Activated naive CD4-positive, alpha-beta T cell treated with anti-CD3 and anti-CD28 coated beads, Interleukin-2, amount 50 U/mL, for 24 hours (primary cell): ENCODE results near the gene CD34.
A peak's percentile ranks its signal among the peaks of the same experiment; 100 is the strongest.
"Not testable (repeated sequence)": the region's sequence is repeated elsewhere in the genome, so short reads cannot be mapped to it uniquely, and the experiment has no call there.

Experiments used
- H3K27ac Mint-ChIP-seq: one replicate; pipeline ENCODE4 v1.8.0; 2021; ENCODE audit warnings: mild to moderate bottlenecking, mixed read lengths
- H3K27me3 Mint-ChIP-seq: one replicate; pipeline ENCODE4 v1.8.0; 2021; ENCODE audit warnings: mixed read lengths
- H3K36me3 Mint-ChIP-seq: one replicate; pipeline ENCODE4 v1.8.0; 2021; ENCODE audit warnings: mixed read lengths
- H3K4me1 Mint-ChIP-seq: one replicate; pipeline ENCODE4 v1.8.0; 2021; ENCODE audit warnings: mixed read lengths
- H3K4me3 Mint-ChIP-seq: one replicate; pipeline ENCODE4 v1.8.0; 2021; ENCODE audit warnings: mild to moderate bottlenecking, mixed read lengths
- H3K9me3 Mint-ChIP-seq: one replicate; pipeline ENCODE4 v1.8.0; 2021; ENCODE audit warnings: mixed read lengths

CD34 gene

GRCh38 chr1:207893737-207894582 is 17.0 kb downstream of the CD34 start:
- Mint-ChIP-seq H3K27ac (no peak overlapping the region), H3K27me3 (no peaks in the 10 kb centered on the region), H3K4me3 (no peak overlapping the region), H3K9me3 (no peaks in the 10 kb centered on the region), H3K36me3 (no peaks in the 10 kb centered on the region), H3K4me1 (no peaks in the 10 kb centered on the region)

- H3K4me3 Mint-ChIP-seq, result no peak overlapping the region
- no peaks in the 10 kb centered on the region for H3K36me3 Mint-ChIP-seq
- H3K27ac Mint-ChIP-seq, result no peak overlapping the region
- no peaks in the 10 kb centered on the region for H3K27me3 Mint-ChIP-seq
- no peaks in the 10 kb centered on the region for H3K9me3 Mint-ChIP-seq
- H3K4me1 Mint-ChIP-seq, result no peaks in the 10 kb centered on the region
Measured at GRCh38 chr1:207892764-207893163, 18.2 kb downstream of the CD34 start.

GRCh38 chr1:207891148-207891547 is 19.8 kb downstream of the CD34 start:
- H3K36me3 Mint-ChIP-seq, result no peaks in the 10 kb centered on the region
- H3K4me3 Mint-ChIP-seq, result no peak overlapping the region
- H3K9me3 Mint-ChIP-seq, result no peaks in the 10 kb centered on the region
- H3K27me3 Mint-ChIP-seq, result no peaks in the 10 kb centered on the region
- H3K27ac Mint-ChIP-seq, result no peak overlapping the region
- peaks cover 4% of the 10 kb centered on the region for H3K4me1 Mint-ChIP-seq

GRCh38 chr1:207890136-207890738 is 20.7 kb downstream of the CD34 start:
- Mint-ChIP-seq H3K27me3 (no peaks in the 10 kb centered on the region), H3K4me3 (no peak overlapping the region), H3K27ac (no peak overlapping the region), H3K36me3 (no peaks in the 10 kb centered on the region), H3K9me3 (no peaks in the 10 kb centered on the region), H3K4me1 (peaks cover 7% of the 10 kb centered on the region)

- H3K27me3 Mint-ChIP-seq, result no peaks in the 10 kb centered on the region
- H3K4me3 Mint-ChIP-seq, result no peak overlapping the region
- peaks cover 22% of the 10 kb centered on the region for H3K4me1 Mint-ChIP-seq
- no peaks in the 10 kb centered on the region for H3K9me3 Mint-ChIP-seq
- H3K36me3 Mint-ChIP-seq, result no peaks in the 10 kb centered on the region
- H3K27ac Mint-ChIP-seq, result no peak overlapping the region
Measured at GRCh38 chr1:207888652-207889051, 22.3 kb downstream of the CD34 start.

- Mint-ChIP-seq H3K27me3 (no peaks in the 10 kb centered on the region), H3K4me1 (peaks cover 32% of the 10 kb centered on the region), H3K27ac (no peak overlapping the region), H3K4me3 (no peak overlapping the region), H3K36me3 (no peaks in the 10 kb centered on the region), H3K9me3 (no peaks in the 10 kb centered on the region)
Measured at GRCh38 chr1:207887542-207888201, 23.3 kb downstream of the CD34 start.

- H3K36me3 Mint-ChIP-seq, result no peaks in the 10 kb centered on the region
- no peaks in the 10 kb centered on the region for H3K9me3 Mint-ChIP-seq
- no peak overlapping the region for H3K4me3 Mint-ChIP-seq
- H3K27me3 Mint-ChIP-seq, result no peaks in the 10 kb centered on the region
- no peak overlapping the region for H3K27ac Mint-ChIP-seq
- peaks cover 41% of the 10 kb centered on the region for H3K4me1 Mint-ChIP-seq
Measured at GRCh38 chr1:207886227-207886626, 24.7 kb downstream of the CD34 start.

- Mint-ChIP-seq H3K27ac (no peak overlapping the region), H3K4me1 (peaks cover 41% of the 10 kb centered on the region), H3K36me3 (no peaks in the 10 kb centered on the region), H3K4me3 (no peak overlapping the region), H3K9me3 (no peaks in the 10 kb centered on the region), H3K27me3 (no peaks in the 10 kb centered on the region)
Measured at GRCh38 chr1:207885129-207886032, 25.5 kb downstream of the CD34 start.

- no peaks in the 10 kb centered on the region for H3K9me3 Mint-ChIP-seq
- peaks cover 44% of the 10 kb centered on the region for H3K4me1 Mint-ChIP-seq
- H3K36me3 Mint-ChIP-seq, result no peaks in the 10 kb centered on the region
- no peaks in the 10 kb centered on the region for H3K27me3 Mint-ChIP-seq
- peak overlapping the region; percentile 87 for H3K4me3 Mint-ChIP-seq
- H3K27ac Mint-ChIP-seq, result peak overlapping the region; percentile 96
Measured at GRCh38 chr1:207884266-207885029, 26.5 kb downstream of the CD34 start.

GRCh38 chr1:207883660-207884250 is 27.2 kb downstream of the CD34 start:
- peaks cover 49% of the 10 kb centered on the region for H3K4me1 Mint-ChIP-seq
- H3K27me3 Mint-ChIP-seq, result no peaks in the 10 kb centered on the region
- H3K36me3 Mint-ChIP-seq, result no peaks in the 10 kb centered on the region
- no peaks in the 10 kb centered on the region for H3K9me3 Mint-ChIP-seq
- H3K4me3 Mint-ChIP-seq, result peak overlapping the region; percentile 87
- peak overlapping the region; percentile 96 for H3K27ac Mint-ChIP-seq

GRCh38 chr1:207883104-207883651 is 27.7 kb downstream of the CD34 start:
- Mint-ChIP-seq H3K27me3 (no peaks in the 10 kb centered on the region), H3K36me3 (no peaks in the 10 kb centered on the region), H3K4me1 (peaks cover 49% of the 10 kb centered on the region), H3K27ac (peak overlapping the region; percentile 96), H3K9me3 (no peaks in the 10 kb centered on the region), H3K4me3 (peak overlapping the region; percentile 87)

GRCh38 chr1:207882692-207883091 is 28.2 kb downstream of the CD34 start:
- Mint-ChIP-seq H3K27me3 (no peaks in the 10 kb centered on the region), H3K27ac (peak overlapping the region; percentile 96), H3K4me3 (peak overlapping the region; percentile 87), H3K36me3 (no peaks in the 10 kb centered on the region), H3K4me1 (peaks cover 51% of the 10 kb centered on the region), H3K9me3 (no peaks in the 10 kb centered on the region)

GRCh38 chr1:207878939-207879338 is 32.0 kb downstream of the CD34 start:
- Mint-ChIP-seq H3K9me3 (no peaks in the 10 kb centered on the region), H3K4me3 (no peak overlapping the region), H3K36me3 (no peaks in the 10 kb centered on the region), H3K27me3 (no peaks in the 10 kb centered on the region), H3K4me1 (peaks cover 55% of the 10 kb centered on the region), H3K27ac (peak overlapping the region; percentile 26)

- not testable (repeated sequence) for H3K36me3 Mint-ChIP-seq, H3K4me3 Mint-ChIP-seq, H3K27ac Mint-ChIP-seq, H3K9me3 Mint-ChIP-seq, H3K27me3 Mint-ChIP-seq
- peaks cover 55% of the 10 kb centered on the region for H3K4me1 Mint-ChIP-seq
Measured at GRCh38 chr1:207877914-207878313, 33.0 kb downstream of the CD34 start.
